HepG2 (cell line): ENCODE data around the gene MED10. TPM values are rescaled to one million over a fixed set of nuclear protein-coding genes. Genes with fewer than 3 reads are reported as not detected.

Source experiments
- ERF ChIP-seq: IDR thresholded peaks from 2 replicates; pipeline ENCODE4 v1.6.1; 2018; ENCODE audit warnings: missing biosample characterization, missing genetic modification reagents
- EZH2 ChIP-seq: conservative IDR thresholded peaks from 2 replicates; pipeline ENCODE4 v1.6.1; 2012; ENCODE audit warnings: mild to moderate bottlenecking, low read depth, low read length, moderate library complexity
- NCOR1 ChIP-seq: fragments of 200-600 bp; sonication (generic); IDR thresholded peaks from 2 replicates; pipeline ENCODE4 v1.7.0; 2017; ENCODE audit warnings: antibody characterized with exemption, low read length, borderline replicate concordance
- RBM22 ChIP-seq: fragments of 200-400 bp; formaldehyde crosslinking; optimal IDR thresholded peaks from 2 replicates; pipeline ENCODE3; 2017; ENCODE audit warnings: mild to moderate bottlenecking, low read length, moderate library complexity
- polyA plus RNA-seq, 8 experiments: library from polyadenylated mRNA; depleted of rRNA in 3 of 8; stranded (reverse) in 7 of 8; unstranded in 1 of 8; fragments of >200 nt; fragmentation: Illumina TruSeq in 4 of 8; extraction: Trizol in 4 of 8; gene quantifications; 2 replicates each; pipeline versions ENCODE4 v1.2.1 to v1.2.3, GENCODE V29; 2011 to 2016; ENCODE audit warnings: low read depth in 4 of 8, missing spikeins in 1 of 8, mixed read lengths in 1 of 8; ENCODE audit not compliant: insufficient read depth in 1 of 8
- total RNA-seq, 5 experiments: library from RNA; depleted of rRNA; stranded (reverse); fragments of >200 nt; fragmentation: Illumina TruSeq; extraction: Trizol; gene quantifications; 2 replicates each; pipeline ENCODE4 v1.2.3, GENCODE V29; 2016; ENCODE audit warnings: low read depth in 1 of 5
- TF ChIP-seq, protein P1 (sequence below): sonication (generic); formaldehyde crosslinking; IDR thresholded peaks from 2 replicates; pipeline ENCODE4 v1.4.0; 2020; ENCODE audit warnings: missing genetic modification reagents, borderline replicate concordance
- TF ChIP-seq, protein P2 (sequence below): IDR thresholded peaks from 2 replicates; pipeline ENCODE4 v1.6.1; 2012; ENCODE audit warnings: low read length, improper control_type of control experiment

MED10 gene
- total and polyA plus RNA-seq, 2 of the 13 experiments (the other 11 are each of a cell fraction or from before 2014, with no cell fraction given), result 11.2 to 23.7 TPM

DNA sequence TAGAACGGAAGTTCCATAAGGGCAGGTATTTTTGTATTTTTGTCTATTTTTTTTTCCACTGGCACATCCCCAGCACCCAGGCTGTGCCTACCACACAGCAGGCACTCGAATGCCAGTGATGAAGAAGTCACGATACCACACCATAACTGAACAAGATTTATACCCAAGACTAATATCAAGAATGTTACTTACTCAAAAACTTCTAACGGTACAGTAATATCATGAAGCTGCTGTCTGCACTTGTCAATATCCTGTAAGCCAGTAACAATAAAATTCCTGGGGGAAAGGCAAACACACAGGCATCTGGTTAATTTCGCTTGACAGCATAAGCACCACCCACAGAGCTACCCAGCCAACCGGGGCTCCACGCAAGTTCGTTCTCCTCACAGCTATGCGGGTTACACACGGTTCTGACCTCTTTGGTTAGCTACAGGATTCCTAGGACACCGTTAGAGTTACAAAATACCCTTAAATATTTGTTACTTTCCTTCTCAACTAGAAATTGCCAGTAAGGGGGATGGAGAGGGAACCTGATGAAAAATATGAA lies 1.3 kb downstream of the MED10 start (continued):
- TF ChIP-seq, protein P1, sequence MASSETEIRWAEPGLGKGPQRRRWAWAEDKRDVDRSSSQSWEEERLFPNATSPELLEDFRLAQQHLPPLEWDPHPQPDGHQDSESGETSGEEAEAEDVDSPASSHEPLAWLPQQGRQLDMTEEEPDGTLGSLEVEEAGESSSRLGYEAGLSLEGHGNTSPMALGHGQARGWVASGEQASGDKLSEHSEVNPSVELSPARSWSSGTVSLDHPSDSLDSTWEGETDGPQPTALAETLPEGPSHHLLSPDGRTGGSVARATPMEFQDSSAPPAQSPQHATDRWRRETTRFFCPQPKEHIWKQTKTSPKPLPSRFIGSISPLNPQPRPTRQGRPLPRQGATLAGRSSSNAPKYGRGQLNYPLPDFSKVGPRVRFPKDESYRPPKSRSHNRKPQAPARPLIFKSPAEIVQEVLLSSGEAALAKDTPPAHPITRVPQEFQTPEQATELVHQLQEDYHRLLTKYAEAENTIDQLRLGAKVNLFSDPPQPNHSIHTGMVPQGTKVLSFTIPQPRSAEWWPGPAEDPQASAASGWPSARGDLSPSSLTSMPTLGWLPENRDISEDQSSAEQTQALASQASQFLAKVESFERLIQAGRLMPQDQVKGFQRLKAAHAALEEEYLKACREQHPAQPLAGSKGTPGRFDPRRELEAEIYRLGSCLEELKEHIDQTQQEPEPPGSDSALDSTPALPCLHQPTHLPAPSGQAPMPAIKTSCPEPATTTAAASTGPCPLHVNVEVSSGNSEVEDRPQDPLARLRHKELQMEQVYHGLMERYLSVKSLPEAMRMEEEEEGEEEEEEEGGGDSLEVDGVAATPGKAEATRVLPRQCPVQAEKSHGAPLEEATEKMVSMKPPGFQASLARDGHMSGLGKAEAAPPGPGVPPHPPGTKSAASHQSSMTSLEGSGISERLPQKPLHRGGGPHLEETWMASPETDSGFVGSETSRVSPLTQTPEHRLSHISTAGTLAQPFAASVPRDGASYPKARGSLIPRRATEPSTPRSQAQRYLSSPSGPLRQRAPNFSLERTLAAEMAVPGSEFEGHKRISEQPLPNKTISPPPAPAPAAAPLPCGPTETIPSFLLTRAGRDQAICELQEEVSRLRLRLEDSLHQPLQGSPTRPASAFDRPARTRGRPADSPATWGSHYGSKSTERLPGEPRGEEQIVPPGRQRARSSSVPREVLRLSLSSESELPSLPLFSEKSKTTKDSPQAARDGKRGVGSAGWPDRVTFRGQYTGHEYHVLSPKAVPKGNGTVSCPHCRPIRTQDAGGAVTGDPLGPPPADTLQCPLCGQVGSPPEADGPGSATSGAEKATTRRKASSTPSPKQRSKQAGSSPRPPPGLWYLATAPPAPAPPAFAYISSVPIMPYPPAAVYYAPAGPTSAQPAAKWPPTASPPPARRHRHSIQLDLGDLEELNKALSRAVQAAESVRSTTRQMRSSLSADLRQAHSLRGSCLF (CRISPR knock-in tag), result no peak
- no peak for TF ChIP-seq NCOR1
- TF ChIP-seq, protein P2, sequence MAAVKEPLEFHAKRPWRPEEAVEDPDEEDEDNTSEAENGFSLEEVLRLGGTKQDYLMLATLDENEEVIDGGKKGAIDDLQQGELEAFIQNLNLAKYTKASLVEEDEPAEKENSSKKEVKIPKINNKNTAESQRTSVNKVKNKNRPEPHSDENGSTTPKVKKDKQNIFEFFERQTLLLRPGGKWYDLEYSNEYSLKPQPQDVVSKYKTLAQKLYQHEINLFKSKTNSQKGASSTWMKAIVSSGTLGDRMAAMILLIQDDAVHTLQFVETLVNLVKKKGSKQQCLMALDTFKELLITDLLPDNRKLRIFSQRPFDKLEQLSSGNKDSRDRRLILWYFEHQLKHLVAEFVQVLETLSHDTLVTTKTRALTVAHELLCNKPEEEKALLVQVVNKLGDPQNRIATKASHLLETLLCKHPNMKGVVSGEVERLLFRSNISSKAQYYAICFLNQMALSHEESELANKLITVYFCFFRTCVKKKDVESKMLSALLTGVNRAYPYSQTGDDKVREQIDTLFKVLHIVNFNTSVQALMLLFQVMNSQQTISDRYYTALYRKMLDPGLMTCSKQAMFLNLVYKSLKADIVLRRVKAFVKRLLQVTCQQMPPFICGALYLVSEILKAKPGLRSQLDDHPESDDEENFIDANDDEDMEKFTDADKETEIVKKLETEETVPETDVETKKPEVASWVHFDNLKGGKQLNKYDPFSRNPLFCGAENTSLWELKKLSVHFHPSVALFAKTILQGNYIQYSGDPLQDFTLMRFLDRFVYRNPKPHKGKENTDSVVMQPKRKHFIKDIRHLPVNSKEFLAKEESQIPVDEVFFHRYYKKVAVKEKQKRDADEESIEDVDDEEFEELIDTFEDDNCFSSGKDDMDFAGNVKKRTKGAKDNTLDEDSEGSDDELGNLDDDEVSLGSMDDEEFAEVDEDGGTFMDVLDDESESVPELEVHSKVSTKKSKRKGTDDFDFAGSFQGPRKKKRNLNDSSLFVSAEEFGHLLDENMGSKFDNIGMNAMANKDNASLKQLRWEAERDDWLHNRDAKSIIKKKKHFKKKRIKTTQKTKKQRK, result no peak
- TF ChIP-seq ERF (CRISPR knock-in tag), result no peak
- TF ChIP-seq RBM22, result no peak
- TF ChIP-seq EZH2, result no peak
